PC-3 (cell line): ENCODE measurements around the gene VPS37B. TPM values are rescaled to one million over a fixed set of nuclear protein-coding genes. Genes with fewer than 3 reads are reported as not detected.

Source experiments
- ATAC-seq: fragments of 200-7000 bp; cut with Tn5 transposase; 2 replicates; pipeline ENCODE4 v1.9.1; 2020; ENCODE audit warnings: mild to moderate bottlenecking, moderate library complexity
- BruUV-seq: library from RNA; stranded (reverse); fragments of 400-500 nt; replicated peaks from 2 replicates; lab custom pipeline; 2021; lab: Mats Ljungman, UMichigan
- CTCF ChIA-PET: fragments of 300-600 bp; sonication (Branson Sonifier 250); formaldehyde crosslinking; loops from one replicate; lab custom pipeline; 2022; ENCODE audit warnings: antibody characterized with exemption; lab: Charles Lee
- POLR2A ChIA-PET: fragments of 300-600 bp; sonication (Branson Sonifier 250); formaldehyde crosslinking; loops from one replicate; lab custom pipeline; 2022; ENCODE audit warnings: antibody characterized with exemption; ENCODE audit not compliant: unreplicated experiment; lab: Charles Lee
- DNase-seq: peaks from one replicate; pipeline ENCODE4 v3.0.0-alpha.2; 2015
- H2AFZ ChIP-seq: fragments of 300-600 bp; sonication (generic); 2 replicates; pipeline ENCODE4 v1.6.0; 2016; ENCODE audit warnings: antibody characterized with exemption, low read length
- H3F3A ChIP-seq: fragments of 300-600 bp; sonication (generic); one replicate; pipeline ENCODE4 v1.6.0; 2017; ENCODE audit warnings: antibody characterized with exemption, low read length, control low read depth, mild to moderate bottlenecking; ENCODE audit not compliant: unreplicated experiment
- H3K27ac ChIP-seq: fragments of 300-600 bp; sonication (generic); 2 replicates; pipeline ENCODE4 v1.5.1; 2016; ENCODE audit warnings: mild to moderate bottlenecking, low read length
- H3K27me3 ChIP-seq: fragments of 300-600 bp; sonication (generic); 2 replicates; pipeline ENCODE4 v1.6.1; 2016; ENCODE audit warnings: low read length, mixed read lengths
- H3K36me3 ChIP-seq: fragments of 300-600 bp; sonication (generic); 2 replicates; pipeline ENCODE4 v1.6.1; 2016; ENCODE audit warnings: low read depth, mixed run types, low read length, mixed read lengths
- H3K4me1 ChIP-seq: fragments of 300-600 bp; sonication (generic); 2 replicates; pipeline ENCODE4 v1.5.1; 2016; ENCODE audit warnings: low read length; ENCODE audit not compliant: insufficient read depth
- H3K4me2 ChIP-seq: fragments of 300-600 bp; sonication (generic); 2 replicates; pipeline ENCODE4 v1.6.0; 2016; ENCODE audit warnings: low read length
- H3K4me3 ChIP-seq: fragments of 300-600 bp; sonication (generic); 2 replicates; pipeline ENCODE4 v1.5.1; 2016; ENCODE audit warnings: mild to moderate bottlenecking, low read length, mixed read lengths
- H3K79me2 ChIP-seq: fragments of 300-600 bp; sonication (generic); 2 replicates; pipeline ENCODE4 v1.6.1; 2017; ENCODE audit warnings: low read length, mixed read lengths
- H3K9ac ChIP-seq: fragments of 300-600 bp; sonication (generic); 2 replicates; pipeline ENCODE4 v1.6.0; 2016; ENCODE audit warnings: mild to moderate bottlenecking, low read length
- H3K9me2 ChIP-seq: fragments of 300-600 bp; sonication (generic); replicated peaks from 2 replicates; pipeline ENCODE4 v1.6.1; 2016; ENCODE audit warnings: mixed run types, low read length, mixed read lengths
- H3K9me3 ChIP-seq: fragments of 300-600 bp; sonication (generic); 2 replicates; pipeline ENCODE4 v1.6.1; 2016; ENCODE audit warnings: low read length, mixed read lengths
- H4K20me1 ChIP-seq: fragments of 300-600 bp; sonication (generic); 2 replicates; pipeline ENCODE4 v1.6.1; 2016; ENCODE audit warnings: low read length, mixed read lengths
- CTCF ChIP-seq: fragments of 300-600 bp; sonication (generic); conservative IDR thresholded peaks from 2 replicates; pipeline ENCODE4 v1.5.1; 2017; ENCODE audit warnings: antibody characterized with exemption, low read depth, mild to moderate bottlenecking, low read length
- EZH2 ChIP-seq: fragments of 300-600 bp; sonication (generic); IDR thresholded peaks from one replicate; pipeline ENCODE4 v1.6.1; 2017; ENCODE audit warnings: antibody characterized with exemption, mild to moderate bottlenecking, low read length; ENCODE audit not compliant: unreplicated experiment
- EZH2phosphoT487 ChIP-seq: fragments of 300-600 bp; sonication (generic); IDR thresholded peaks from 2 replicates; pipeline ENCODE4 v1.6.1; 2018; ENCODE audit warnings: mild to moderate bottlenecking, antibody characterized with exemption, low read length, borderline replicate concordance
- intact Hi-C: fragments of 100-400 bp; cut with micrococcal nuclease; formaldehyde crosslinking; loops from 2 replicates; pipeline ENCODE4 v1.9.0; 2023
- total RNA-seq: library from RNA; depleted of rRNA; stranded (reverse); fragments of >200 nt; gene quantifications from 2 replicates; pipeline ENCODE4 v1.2.3, GENCODE V29; 2014

VPS37B gene
- total RNA-seq, 1 experiment from 2014 or later, result 74.3 TPM

GRCh38 chr12:122896662-122897061 lies 738 bp upstream of the VPS37B start:
- DNase-seq, result no peak
- ChIA-PET POLR2A (no interaction called here), CTCF (no interaction called here)
- intact Hi-C loops, result loop anchor here (5.0 kb wide), 1 partner anchor 34 kb away; no protein-coding TSS in a partner anchor
- Histone ChIP-seq H3K4me3 (no peak overlapping the region), H2AFZ (no peak overlapping the region), H3K4me1 (peaks cover 63% of the 10 kb centered on the region), H3K79me2 (peaks cover 54% of the 10 kb centered on the region), H3K9ac (peak overlapping the region; percentile 99), H3F3A (peaks cover 22% of the 10 kb centered on the region), H4K20me1 (peaks cover 8% of the 10 kb centered on the region; the same call in 1 of the 2 replicates), H3K36me3 (no peaks in the 10 kb centered on the region), H3K9me3 (no peaks in the 10 kb centered on the region), H3K27ac (peak overlapping the region; percentile 90), H3K4me2 (no peak overlapping the region), H3K27me3 (no peaks in the 10 kb centered on the region), H3K9me2 (no peaks in the 10 kb centered on the region)
- TF ChIP-seq EZH2phosphoT487, result no peak
- no peak for TF ChIP-seq CTCF
- no peak for TF ChIP-seq EZH2
- no peak for ATAC-seq
- no TSS peak for BruUV-seq

- H3K79me2 ChIP-seq, result peaks cover 67% of the 10 kb centered on the region
- H3K9me3 ChIP-seq, result no peaks in the 10 kb centered on the region
- CTCF ChIA-PET, result no interaction called here
- peak overlapping the region; percentile 89 for H3K4me3 ChIP-seq
- H3K36me3 ChIP-seq, result no peaks in the 10 kb centered on the region
- H3K27me3 ChIP-seq, result no peaks in the 10 kb centered on the region
- no TSS peak for BruUV-seq
- 0 out of 2 replicates have a peak overlapping the region, but pooled peaks have one; percentile 8 for H2AFZ ChIP-seq
- H4K20me1 ChIP-seq, result peaks cover 13% of the 10 kb centered on the region; the same call in 1 of the 2 replicates
- peak overlapping the region; percentile 99 for H3K9ac ChIP-seq
- no peak for DNase-seq
- intact Hi-C loops, result loop anchor here (2.0 to 5.0 kb wide), 3 partner anchors 23 to 51 kb away; no protein-coding TSS in a partner anchor
- H3F3A ChIP-seq, result peaks cover 29% of the 10 kb centered on the region
- H3K4me2 ChIP-seq, result peak overlapping the region; percentile 84
- POLR2A ChIA-PET, result no interaction called here
- TF ChIP-seq CTCF, result no peak
- no peak for TF ChIP-seq EZH2phosphoT487
- TF ChIP-seq EZH2, result no peak
- peak overlapping the region; percentile 90 for H3K27ac ChIP-seq
- peaks cover 76% of the 10 kb centered on the region for H3K4me1 ChIP-seq
- H3K9me2 ChIP-seq, result no peaks in the 10 kb centered on the region
- no peak for ATAC-seq
Observed at GRCh38 chr12:122895320-122895703, 612 bp downstream of the VPS37B start.
